OCI-LY7 (cell line): Measurements from ENCODE around the gene STK32C. TPM values are rescaled to one million over a fixed set of nuclear protein-coding genes. Genes with fewer than 3 reads are reported as not detected.
"Not testable (repeated sequence)": the region's sequence is repeated elsewhere in the genome, so short reads cannot be mapped to it uniquely, and the experiment has no call there.

Experiments used
- BruUV-seq: library from RNA; stranded (reverse); fragments of 400-500 nt; replicated peaks from 2 replicates; lab custom pipeline; 2021; lab: Mats Ljungman, UMichigan
- CTCF ChIA-PET: fragments of 300-600 bp; sonication (Branson Sonifier 250); formaldehyde crosslinking; loops from one replicate; lab custom pipeline; 2022; ENCODE audit warnings: antibody characterized with exemption; ENCODE audit not compliant: unreplicated experiment; lab: Charles Lee
- POLR2A ChIA-PET: fragments of 300-600 bp; sonication (Branson Sonifier 250); formaldehyde crosslinking; loops from one replicate; lab custom pipeline; 2022; ENCODE audit warnings: antibody characterized with exemption; lab: Charles Lee
- DNase-seq: peaks from one replicate; pipeline ENCODE4 v3.0.0-alpha.2; 2015; ENCODE audit warnings: low spot score
- H2AFZ ChIP-seq: fragments of 200-600 bp; sonication (generic), shearing (Covaris generic); 2 replicates; pipeline ENCODE4 v1.6.1; 2014; ENCODE audit warnings: mild to moderate bottlenecking, antibody characterized with exemption, low read length, moderate library complexity
- H3K27ac ChIP-seq: fragments of 200-600 bp; sonication (generic); 2 replicates; pipeline ENCODE4 v1.5.1; 2014; ENCODE audit warnings: mixed run types, low read depth, mild to moderate bottlenecking, moderate library complexity, low read length, inconsistent platforms; ENCODE audit not compliant: poor library complexity, severe bottlenecking
- H3K36me3 ChIP-seq: fragments of 200-600 bp; sonication (generic); 2 replicates; pipeline ENCODE4 v1.6.1; 2014; ENCODE audit warnings: mild to moderate bottlenecking, antibody characterized with exemption, low read length, moderate library complexity, mixed read lengths; ENCODE audit not compliant: insufficient read depth
- H3K4me1 ChIP-seq: fragments of 200-600 bp; sonication (generic); 2 replicates; pipeline ENCODE4 v1.5.1; 2014; ENCODE audit warnings: mild to moderate bottlenecking, low read length; ENCODE audit not compliant: insufficient read depth, poor library complexity, severe bottlenecking
- H3K4me2 ChIP-seq: fragments of 200-600 bp; sonication (generic); 2 replicates; pipeline ENCODE4 v1.6.1; 2014; ENCODE audit warnings: mild to moderate bottlenecking, low read length
- H3K4me3 ChIP-seq: fragments of 200-600 bp; sonication (generic); 2 replicates; pipeline ENCODE4 v1.5.1; 2014; ENCODE audit warnings: mild to moderate bottlenecking, low read depth, low read length; ENCODE audit not compliant: poor library complexity, severe bottlenecking
- H3K79me2 ChIP-seq: fragments of 200-600 bp; sonication (generic); 2 replicates; pipeline ENCODE4 v1.6.1; 2016; ENCODE audit warnings: low read depth, mild to moderate bottlenecking, low read length, moderate library complexity, mixed read lengths; ENCODE audit not compliant: insufficient read depth
- H3K9me2 ChIP-seq: fragments of 200-600 bp; sonication (generic); 2 replicates; pipeline ENCODE4 v1.6.1; 2016; ENCODE audit warnings: mild to moderate bottlenecking, low read length, mixed read lengths; ENCODE audit not compliant: insufficient read depth
- H3K9me3 ChIP-seq: fragments of 200-600 bp; sonication (generic); 2 replicates; pipeline ENCODE4 v1.6.1; 2014; ENCODE audit warnings: mild to moderate bottlenecking, mixed run types, low read length, mixed read lengths
- H4K20me1 ChIP-seq: fragments of 200-600 bp; sonication (generic); 2 replicates; pipeline ENCODE4 v1.6.1; 2014; ENCODE audit warnings: mild to moderate bottlenecking, antibody characterized with exemption, low read length, moderate library complexity, mixed read lengths; ENCODE audit not compliant: insufficient read depth
- CTCF ChIP-seq: fragments of 200-600 bp; sonication (generic); conservative IDR thresholded peaks from 2 replicates; pipeline ENCODE4 v1.5.1; 2014; ENCODE audit warnings: mild to moderate bottlenecking, antibody characterized with exemption, low read length, moderate library complexity, mixed read lengths
- EZH2phosphoT487 ChIP-seq: fragments of 200-600 bp; sonication (generic); IDR thresholded peaks from 2 replicates; pipeline ENCODE4 v1.6.1; 2018; ENCODE audit warnings: low read depth, borderline replicate concordance, mild to moderate bottlenecking, mixed run types, antibody characterized with exemption, low read length, moderate library complexity, mixed read lengths
- intact Hi-C: fragments of 100-400 bp; cut with micrococcal nuclease; formaldehyde crosslinking; loops from one replicate; pipeline ENCODE4 v1.10.0; 2022; ENCODE audit not compliant: unreplicated experiment
- total RNA-seq, 2 experiments: library from RNA; depleted of rRNA in 1 of 2; stranded (reverse); fragments of >200 nt in 1 of 2; shearing (Covaris generic) in 1 of 2; gene quantifications; 2 replicates each; pipeline ENCODE4 v1.2.3, GENCODE V29; 2014 to 2022

Gene STK32C
- total RNA-seq, 2 experiments from 2014 or later, result 13.1 to 30.4 TPM

DNA sequence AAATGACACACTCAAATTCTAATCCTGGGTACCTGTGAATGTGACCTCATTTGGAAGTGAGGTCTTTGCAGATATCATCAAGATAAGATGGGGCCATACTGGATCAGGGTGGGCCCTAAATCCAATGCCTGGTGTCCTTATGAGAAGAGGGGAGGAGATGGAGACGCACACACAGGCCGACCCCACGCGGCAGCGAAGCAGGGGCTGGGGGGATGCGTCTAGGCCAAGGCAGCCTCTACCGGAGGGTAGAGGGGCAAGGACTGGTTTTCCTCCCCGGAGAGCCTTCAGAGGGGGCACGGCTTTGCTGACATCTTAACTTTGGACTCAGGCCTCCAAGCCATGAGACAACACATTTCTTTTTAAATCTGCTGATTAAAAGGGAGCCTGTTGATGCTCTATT is 87.7 kb downstream of the STK32C start:
- POLR2A ChIA-PET, result no interaction called here
- TF ChIP-seq EZH2phosphoT487 (no peak), CTCF (no peak)
- DNase-seq, result no peak

GRCh38 chr10:132219486-132219885 is 88.3 kb downstream of the STK32C start:
- Histone ChIP-seq H3K4me2 (no peak overlapping the region), H3K9me3 (no peaks in the 10 kb centered on the region), H2AFZ (no peak overlapping the region), H4K20me1 (no peaks in the 10 kb centered on the region), H3K36me3 (no peaks in the 10 kb centered on the region), H3K4me1 (no peaks in the 10 kb centered on the region), H3K79me2 (no peaks in the 10 kb centered on the region), H3K27ac (no peak overlapping the region), H3K4me3 (no peak overlapping the region), H3K9me2 (no peaks in the 10 kb centered on the region)
- intact Hi-C loops, result no loop called here
- no peak for DNase-seq
- CTCF ChIA-PET, result no interaction called here
- TF ChIP-seq CTCF (peak; percentile 36; the same call in 1 of the 2 replicates), EZH2phosphoT487 (no peak)
- POLR2A ChIA-PET, result no interaction called here
- BruUV-seq, result no TSS peak

More for the DNA sequence above, 87.7 kb downstream of the STK32C start:
- Histone ChIP-seq H3K36me3 (no peaks in the 10 kb centered on the region), H3K4me3 (no peak overlapping the region), H3K4me2 (no peak overlapping the region), H3K9me3 (no peaks in the 10 kb centered on the region), H2AFZ (no peak overlapping the region), H4K20me1 (no peaks in the 10 kb centered on the region), H3K27ac (no peak overlapping the region), H3K4me1 (no peaks in the 10 kb centered on the region), H3K9me2 (no peaks in the 10 kb centered on the region), H3K79me2 (no peaks in the 10 kb centered on the region)
- CTCF ChIA-PET, result no interaction called here
- intact Hi-C loops, result loop anchor here (10.0 kb wide), 1 partner anchor 235 kb away; no protein-coding TSS in a partner anchor
- no TSS peak for BruUV-seq

- CTCF ChIA-PET, result not testable (repeated sequence)
Measured at GRCh38 chr10:132216441-132216840, 91.3 kb downstream of the STK32C start.

More at GRCh38 chr10:132216441-132216840, 91.3 kb downstream of the STK32C start:
- H3K9me2 ChIP-seq, H3K79me2 ChIP-seq, DNase-seq, H4K20me1 ChIP-seq, H3K4me1 ChIP-seq, H3K36me3 ChIP-seq, POLR2A ChIA-PET, H3K4me2 ChIP-seq, H3K27ac ChIP-seq, H2AFZ ChIP-seq, H3K9me3 ChIP-seq, intact Hi-C loops, H3K4me3 ChIP-seq, BruUV-seq: not testable (repeated sequence)
